MM.1S (cell line): ENCODE measurements around the gene IQCM.

Experiments
- CTCF ChIP-seq: fragments of 300-600 bp; sonication (generic); IDR thresholded peaks from 2 replicates; pipeline ENCODE4 v1.5.1; 2016; ENCODE audit warnings: antibody characterized with exemption, low read length, mixed read lengths
- EZH2 ChIP-seq: fragments of 300-600 bp; sonication (generic); optimal IDR thresholded peaks from 2 replicates; pipeline ENCODE3; 2017; ENCODE audit warnings: low read depth, mild to moderate bottlenecking, antibody characterized with exemption, low read length, mixed read lengths

GRCh38 chr4:149605601-149606378, 209.9 kb downstream of the IQCM start:
- TF ChIP-seq EZH2, result no peak
- no peak for TF ChIP-seq CTCF
